Measurements from ENCODE around the gene SRRM2. TPM values are rescaled to one million over a fixed set of nuclear protein-coding genes. Genes with fewer than 3 reads are reported as not detected.

Gene SRRM2
- total RNA-seq, 2 donors from 2014 or later = 843 to 876 TPM

DNA sequence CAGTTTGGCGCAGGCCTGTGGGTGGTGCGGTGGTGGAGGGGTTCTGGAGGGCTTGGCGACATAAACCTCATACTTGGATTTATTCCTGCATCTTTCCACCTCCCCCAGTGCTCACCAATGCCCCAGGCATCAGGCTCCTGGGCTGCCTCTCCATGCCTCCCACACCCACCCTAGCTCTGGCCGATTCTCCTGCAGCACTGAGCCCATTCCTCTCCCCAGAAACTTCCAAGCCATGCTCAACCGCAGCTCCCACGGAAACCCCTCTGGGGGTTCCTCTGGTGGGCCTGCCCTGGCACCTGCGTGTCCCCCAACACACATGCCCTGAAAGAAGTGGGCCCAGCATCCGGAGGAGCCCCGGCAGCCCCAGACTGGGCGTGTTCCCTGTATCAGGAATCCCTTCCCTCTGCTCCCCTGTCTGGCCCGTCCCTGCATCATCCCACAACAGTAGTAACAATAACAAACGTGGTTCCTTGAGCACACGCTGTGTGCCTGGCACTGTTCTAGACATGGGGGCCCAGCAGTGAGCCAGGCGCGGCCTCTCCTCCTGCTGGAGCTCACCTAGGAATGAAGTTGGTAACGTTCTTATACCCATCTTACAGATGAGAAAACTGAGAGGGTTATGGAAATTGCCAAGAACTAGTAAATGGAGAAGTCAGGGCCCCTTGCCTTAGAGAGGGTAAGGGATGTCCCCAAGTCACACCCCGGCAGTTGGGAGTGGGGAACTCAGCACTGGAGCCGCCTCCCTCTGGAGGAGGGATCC is 66.9 kb downstream of the SRRM2 start:
- Histone ChIP-seq H3K27ac (ENCODE audit: low read depth, low read length) (no peak overlapping the region), H3K9ac (ENCODE audit: extremely low read depth, low read length, poor library complexity, severe bottlenecking) (no peak overlapping the region), H3K4me1 (ENCODE audit: control insufficient read depth, insufficient read depth, low read length) (no peaks in the 10 kb centered on the region), H3K27me3 (ENCODE audit: control insufficient read depth, insufficient read depth, low read length, poor library complexity, severe bottlenecking) (no peaks in the 10 kb centered on the region), H3K4me3 (ENCODE audit: low read length) (no peak overlapping the region), H3K36me3 (ENCODE audit: control insufficient read depth, insufficient read depth, low read length) (no peaks in the 10 kb centered on the region), H3K9me3 (ENCODE audit: control insufficient read depth, low read length) (no peaks in the 10 kb centered on the region)
- no peaks in the 10 kb centered on the region for H3K4me1 Mint-ChIP-seq
- TF ChIP-seq, protein P1, sequence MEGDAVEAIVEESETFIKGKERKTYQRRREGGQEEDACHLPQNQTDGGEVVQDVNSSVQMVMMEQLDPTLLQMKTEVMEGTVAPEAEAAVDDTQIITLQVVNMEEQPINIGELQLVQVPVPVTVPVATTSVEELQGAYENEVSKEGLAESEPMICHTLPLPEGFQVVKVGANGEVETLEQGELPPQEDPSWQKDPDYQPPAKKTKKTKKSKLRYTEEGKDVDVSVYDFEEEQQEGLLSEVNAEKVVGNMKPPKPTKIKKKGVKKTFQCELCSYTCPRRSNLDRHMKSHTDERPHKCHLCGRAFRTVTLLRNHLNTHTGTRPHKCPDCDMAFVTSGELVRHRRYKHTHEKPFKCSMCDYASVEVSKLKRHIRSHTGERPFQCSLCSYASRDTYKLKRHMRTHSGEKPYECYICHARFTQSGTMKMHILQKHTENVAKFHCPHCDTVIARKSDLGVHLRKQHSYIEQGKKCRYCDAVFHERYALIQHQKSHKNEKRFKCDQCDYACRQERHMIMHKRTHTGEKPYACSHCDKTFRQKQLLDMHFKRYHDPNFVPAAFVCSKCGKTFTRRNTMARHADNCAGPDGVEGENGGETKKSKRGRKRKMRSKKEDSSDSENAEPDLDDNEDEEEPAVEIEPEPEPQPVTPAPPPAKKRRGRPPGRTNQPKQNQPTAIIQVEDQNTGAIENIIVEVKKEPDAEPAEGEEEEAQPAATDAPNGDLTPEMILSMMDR (conservative IDR thresholded peaks at IDR 0.05) = no peak
- no peaks in the 10 kb centered on the region for H3K9me3 Mint-ChIP-seq
- H3K36me3 Mint-ChIP-seq (ENCODE audit: low read depth) = no peaks in the 10 kb centered on the region
- 88 to 93% methylated on average over 8 to 18 of the region's 18 CpGs for WGBS, 2 experiments (ENCODE audit: insufficient coverage in 1 of 2, insufficient read length in 1 of 2)
- peak; percentile 29 for DNase-seq
- no peak overlapping the region for H3K27ac Mint-ChIP-seq
- no peaks in the 10 kb centered on the region for H3K27me3 Mint-ChIP-seq (ENCODE audit: insufficient read depth)
- H3K4me3 Mint-ChIP-seq = no peak overlapping the region

DNA sequence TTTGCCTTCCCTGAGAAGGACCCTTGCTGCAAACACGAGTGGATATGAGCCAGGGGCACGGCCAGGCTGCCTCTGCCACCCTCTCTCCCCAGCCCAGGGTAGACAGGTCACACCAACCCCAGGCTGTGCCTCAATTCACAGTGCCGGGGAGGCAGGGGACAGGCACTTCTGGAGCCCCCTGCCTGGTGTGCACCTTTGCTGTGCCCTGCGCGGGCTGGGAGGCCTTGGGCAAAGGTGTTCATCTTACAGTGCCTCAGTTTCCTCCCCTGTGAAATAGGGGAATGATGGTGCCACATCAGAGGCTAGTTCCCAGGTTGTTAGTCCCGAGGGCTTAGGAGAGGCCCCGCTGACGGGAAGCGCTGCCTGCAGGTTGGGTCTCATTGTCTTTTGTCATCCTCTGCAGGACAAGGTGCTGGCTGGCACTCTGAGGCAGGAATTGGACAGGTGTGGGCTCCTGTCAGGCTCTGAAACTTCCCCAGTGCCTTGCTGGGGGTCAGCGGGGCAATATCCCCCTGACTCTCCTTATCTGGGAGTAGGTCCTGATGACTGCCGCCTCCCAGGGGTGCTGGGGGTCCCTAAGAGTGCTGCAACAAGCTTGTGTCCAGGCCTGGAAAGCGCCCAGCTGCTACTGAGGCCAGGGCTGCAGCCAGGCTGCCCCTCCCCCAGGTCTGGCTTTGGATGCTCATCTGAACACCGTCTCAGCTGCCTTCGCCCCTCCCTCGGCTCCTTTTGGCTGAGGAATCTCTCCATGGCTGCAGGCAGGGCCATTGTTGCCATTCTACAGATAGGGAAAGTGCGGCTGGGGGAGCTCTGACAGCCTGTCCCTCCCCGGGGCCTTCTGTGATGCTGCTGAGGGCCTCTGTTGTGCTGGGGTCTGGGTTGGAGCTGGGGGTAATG is 67.7 kb downstream of the SRRM2 start:
- Mint-ChIP-seq H3K27me3 (ENCODE audit: insufficient read depth) (no peaks in the 10 kb centered on the region), H3K27ac (no peak overlapping the region), H3K36me3 (ENCODE audit: low read depth) (no peaks in the 10 kb centered on the region), H3K4me1 (no peaks in the 10 kb centered on the region), H3K9me3 (no peaks in the 10 kb centered on the region), H3K4me3 (no peak overlapping the region)
- Histone ChIP-seq H3K4me3 (ENCODE audit: low read length) (no peak overlapping the region), H3K4me1 (ENCODE audit: control insufficient read depth, insufficient read depth, low read length) (no peaks in the 10 kb centered on the region), H3K27me3 (ENCODE audit: control insufficient read depth, insufficient read depth, low read length, poor library complexity, severe bottlenecking) (no peaks in the 10 kb centered on the region), H3K9ac (ENCODE audit: extremely low read depth, low read length, poor library complexity, severe bottlenecking) (no peak overlapping the region), H3K36me3 (ENCODE audit: control insufficient read depth, insufficient read depth, low read length) (no peaks in the 10 kb centered on the region), H3K27ac (ENCODE audit: low read depth, low read length) (no peak overlapping the region), H3K9me3 (ENCODE audit: control insufficient read depth, low read length) (no peaks in the 10 kb centered on the region)
- 82 to 83% methylated on average over 9 to 17 of the region's 17 CpGs for WGBS, 2 experiments (ENCODE audit: insufficient coverage in 1 of 2, insufficient read length in 1 of 2)
- TF ChIP-seq, protein P1 (conservative IDR thresholded peaks at IDR 0.05) = no peak
- peak; percentile 52 for DNase-seq

Other genes starting within 250 kb of the SRRM2 start
- 100 to 1,000 TPM; 176 to 180 TPM for gene ATP6V0C, start 238.7 kb upstream of the SRRM2 start, total RNA-seq
- 10 to 100 TPM; 74.6 to 82.2 TPM for gene AMDHD2, start 232.3 kb upstream of the SRRM2 start, total RNA-seq
- under 1 TPM in 1 of 2 donors, not detected in 1; 0.24 TPM for gene CEMP1, start 221.2 kb upstream of the SRRM2 start, total RNA-seq
- 10 to 100 TPM; 29.2 to 30.3 TPM for gene PDPK1, start 214.6 kb upstream of the SRRM2 start, total RNA-seq
- gene KCTD5, start 70.1 kb upstream of the SRRM2 start, total RNA-seq = 10 to 100 TPM; 29.8 to 32.6 TPM
- gene PRSS27, start 32.4 kb upstream of the SRRM2 start, total RNA-seq = 1 to 10 TPM; 3.7 to 4.2 TPM
- 100 to 1,000 TPM; 264 to 272 TPM for gene ELOB, start 24.6 kb downstream of the SRRM2 start, total RNA-seq
- gene PRSS33, start 34.9 kb downstream of the SRRM2 start, total RNA-seq = under 1 TPM in 1 of 2 donors, not detected in 1; 0.35 TPM
- gene PRSS41, start 45.8 kb downstream of the SRRM2 start, total RNA-seq = not detected
- gene PRSS21, start 64.6 kb downstream of the SRRM2 start, total RNA-seq = not detected
- gene ZG16B, start 77.7 kb downstream of the SRRM2 start, total RNA-seq = not detected
- gene PRSS22, start 105.5 kb downstream of the SRRM2 start, total RNA-seq = 1 to 10 TPM; 5.0 to 6.2 TPM
- gene FLYWCH2, start 130.6 kb downstream of the SRRM2 start, total RNA-seq = 10 to 100 TPM; 30.9 to 35.5 TPM
- 10 to 100 TPM; 20.5 to 33.6 TPM for gene FLYWCH1, start 159.3 kb downstream of the SRRM2 start, total RNA-seq
- 1 to 10 TPM; 5.0 to 8.4 TPM for gene KREMEN2, start 211.6 kb downstream of the SRRM2 start, total RNA-seq
- gene PAQR4, start 216.7 kb downstream of the SRRM2 start, total RNA-seq = 10 to 100 TPM; 30.5 to 32.0 TPM
- 100 to 1,000 TPM in 1 of 2 donors, 10 to 100 TPM in 1; 88.5 to 101 TPM for gene PKMYT1, start 227.8 kb downstream of the SRRM2 start, total RNA-seq

Data from endodermal cell (in vitro differentiated cells).